Neural progenitor cell (in vitro differentiated cells): Measurements from ENCODE around the gene GGT6. TPM values are rescaled to one million over a fixed set of nuclear protein-coding genes. Genes with fewer than 3 reads are reported as not detected.
A peak's percentile ranks its signal among the peaks of the same experiment; 100 is the strongest.

Experiments
- DNase-seq: peaks from one replicate; pipeline ENCODE4 v3.0.0-alpha.2; 2016; ENCODE audit warnings: low spot score
- H2AFZ ChIP-seq: fragments of 200-600 bp; sonication (generic); replicated peaks from 2 replicates; pipeline ENCODE4 v1.6.1; 2016; ENCODE audit warnings: antibody characterized with exemption
- H3F3A ChIP-seq: fragments of 200-600 bp; sonication (generic); 2 replicates; pipeline ENCODE4 v1.6.1; 2016; ENCODE audit warnings: antibody characterized with exemption, low read depth
- H3K27ac ChIP-seq: fragments of 200-600 bp; sonication (generic); 2 replicates; pipeline ENCODE4 v1.5.1; 2016; ENCODE audit warnings: mild to moderate bottlenecking
- H3K27me3 ChIP-seq: fragments of 200-600 bp; sonication (generic); 2 replicates; pipeline ENCODE4 v1.6.1; 2016; ENCODE audit warnings: mild to moderate bottlenecking, moderate library complexity
- H3K36me3 ChIP-seq: fragments of 200-600 bp; sonication (generic); 2 replicates; pipeline ENCODE4 v1.5.1; 2016
- H3K4me1 ChIP-seq: fragments of 200-600 bp; sonication (generic); 2 replicates; pipeline ENCODE4 v1.6.1; 2016; ENCODE audit warnings: mixed run types
- H3K4me2 ChIP-seq: fragments of 200-600 bp; sonication (generic); 2 replicates; pipeline ENCODE4 v1.6.1; 2016
- H3K4me3 ChIP-seq: fragments of 200-600 bp; sonication (generic); 2 replicates; pipeline ENCODE4 v1.5.1; 2016
- H3K79me2 ChIP-seq: fragments of 200-600 bp; sonication (generic); 2 replicates; pipeline ENCODE4 v1.6.1; 2016; ENCODE audit warnings: low read depth
- H3K9ac ChIP-seq: fragments of 200-600 bp; sonication (generic); 2 replicates; pipeline ENCODE4 v1.6.1; 2016
- H3K9me3 ChIP-seq: fragments of 200-600 bp; sonication (generic); 2 replicates; pipeline ENCODE4 v1.5.1; 2016; ENCODE audit warnings: low read depth
- H4K20me1 ChIP-seq: fragments of 200-600 bp; sonication (generic); 2 replicates; pipeline ENCODE4 v1.6.1; 2016; ENCODE audit warnings: low read depth
- H3K27ac Mint-ChIP-seq: 3 replicates; pipeline ENCODE4 v1.8.0; 2021; ENCODE audit warnings: mixed read lengths
- H3K27me3 Mint-ChIP-seq: 2 replicates; pipeline ENCODE4 v1.8.0; 2022; ENCODE audit warnings: low read depth, mild to moderate bottlenecking, inconsistent platforms, moderate library complexity, mixed read lengths; ENCODE audit not compliant: insufficient read depth
- H3K36me3 Mint-ChIP-seq: 3 replicates; pipeline ENCODE4 v1.8.0; 2021; ENCODE audit warnings: mixed read lengths
- H3K4me1 Mint-ChIP-seq: 3 replicates; pipeline ENCODE4 v1.8.0; 2021; ENCODE audit warnings: mixed read lengths
- H3K4me3 Mint-ChIP-seq: 3 replicates; pipeline ENCODE4 v1.8.0; 2021; ENCODE audit warnings: mild to moderate bottlenecking, moderate library complexity, mixed read lengths
- H3K9me3 Mint-ChIP-seq: 3 replicates; pipeline ENCODE4 v1.8.0; 2020; ENCODE audit warnings: mixed read lengths
- CTCF ChIP-seq: fragments of 200-600 bp; sonication (generic); IDR thresholded peaks from 2 replicates; pipeline ENCODE4 v1.5.1; 2017; ENCODE audit warnings: antibody characterized with exemption, mild to moderate bottlenecking
- EZH2 ChIP-seq: fragments of 200-600 bp; sonication (generic); IDR thresholded peaks from 2 replicates; pipeline ENCODE4 v1.6.1; 2017; ENCODE audit warnings: antibody characterized with exemption, mild to moderate bottlenecking, moderate library complexity
- EZH2phosphoT487 ChIP-seq: fragments of 200-600 bp; sonication (generic); IDR thresholded peaks from 2 replicates; pipeline ENCODE4 v1.6.1; 2017; ENCODE audit warnings: antibody characterized with exemption
- total RNA-seq: library from RNA; depleted of rRNA; stranded (reverse); fragments of >200 nt; gene quantifications from 2 replicates; pipeline ENCODE4 v1.2.3, GENCODE V29; 2015; ENCODE audit warnings: low replicate concordance

The GGT6 gene
- total RNA-seq, 1 donor from 2014 or later = not detected

GRCh38 chr17:4532860-4533522 lies 27.4 kb downstream of the GGT6 start:
- TF ChIP-seq EZH2phosphoT487 = no peak
- no peak for TF ChIP-seq CTCF
- no peak for TF ChIP-seq EZH2
- Mint-ChIP-seq H3K9me3 (no peaks in the 10 kb centered on the region), H3K27me3 (peaks cover 3% of the 10 kb centered on the region), H3K36me3 (no peaks in the 10 kb centered on the region), H3K4me3 (no peak overlapping the region), H3K4me1 (no peaks in the 10 kb centered on the region), H3K27ac (peak overlapping the region; percentile 33)
- peaks cover 3% of the 10 kb centered on the region for H3F3A ChIP-seq
- H3K4me1 ChIP-seq = peaks cover 22% of the 10 kb centered on the region
- no peak overlapping the region for H3K4me3 ChIP-seq
- H4K20me1 ChIP-seq = no peaks in the 10 kb centered on the region
- H3K9me3 ChIP-seq = no peaks in the 10 kb centered on the region
- H2AFZ ChIP-seq = no peak overlapping the region
- H3K27ac ChIP-seq = no peak overlapping the region
- no peaks in the 10 kb centered on the region for H3K79me2 ChIP-seq
- peaks cover 14% of the 10 kb centered on the region for H3K27me3 ChIP-seq
- no peak overlapping the region for H3K9ac ChIP-seq
- no peak overlapping the region for H3K4me2 ChIP-seq
- DNase-seq = no peak
- H3K36me3 ChIP-seq = no peaks in the 10 kb centered on the region

- H3K36me3 ChIP-seq = no peaks in the 10 kb centered on the region
- no peak for DNase-seq
- Mint-ChIP-seq H3K4me1 (no peaks in the 10 kb centered on the region), H3K9me3 (no peaks in the 10 kb centered on the region), H3K4me3 (no peak overlapping the region), H3K36me3 (no peaks in the 10 kb centered on the region), H3K27ac (no peak overlapping the region), H3K27me3 (peaks cover 3% of the 10 kb centered on the region)
- no peak overlapping the region for H3K4me2 ChIP-seq
- H3K9ac ChIP-seq = no peak overlapping the region
- no peaks in the 10 kb centered on the region for H3K79me2 ChIP-seq
- TF ChIP-seq EZH2phosphoT487 = no peak
- no peak for TF ChIP-seq CTCF
- TF ChIP-seq EZH2 = no peak
- no peak overlapping the region for H3K4me3 ChIP-seq
- H3K9me3 ChIP-seq = no peaks in the 10 kb centered on the region
- H3K27ac ChIP-seq = no peak overlapping the region
- H4K20me1 ChIP-seq = no peaks in the 10 kb centered on the region
- peaks cover 15% of the 10 kb centered on the region for H3K27me3 ChIP-seq
- H2AFZ ChIP-seq = no peak overlapping the region
- H3F3A ChIP-seq = peaks cover 3% of the 10 kb centered on the region
- peaks cover 27% of the 10 kb centered on the region for H3K4me1 ChIP-seq
Observed at GRCh38 chr17:4531988-4532736, 28.2 kb downstream of the GGT6 start.

- peaks cover under 1% of the 10 kb centered on the region for H3K36me3 Mint-ChIP-seq
- no peaks in the 10 kb centered on the region for H3K9me3 Mint-ChIP-seq
- no peak for DNase-seq
- Histone ChIP-seq H3K27ac (no peak overlapping the region), H3K27me3 (peaks cover 16% of the 10 kb centered on the region), H3K9me3 (no peaks in the 10 kb centered on the region), H3K4me3 (no peak overlapping the region), H3K4me1 (peaks cover 22% of the 10 kb centered on the region), H4K20me1 (no peaks in the 10 kb centered on the region), H3K79me2 (no peaks in the 10 kb centered on the region), H3F3A (peaks cover 4% of the 10 kb centered on the region), H3K9ac (no peak overlapping the region), H3K4me2 (no peak overlapping the region), H2AFZ (no peak overlapping the region), H3K36me3 (no peaks in the 10 kb centered on the region)
- no peaks in the 10 kb centered on the region for H3K4me1 Mint-ChIP-seq
- H3K4me3 Mint-ChIP-seq = no peak overlapping the region
- no peak for TF ChIP-seq CTCF
- TF ChIP-seq EZH2phosphoT487 = no peak
- TF ChIP-seq EZH2 = no peak
- H3K27ac Mint-ChIP-seq = no peak overlapping the region
- H3K27me3 Mint-ChIP-seq = peaks cover 3% of the 10 kb centered on the region
Observed at GRCh38 chr17:4530799-4531730, 29.3 kb downstream of the GGT6 start.
